GM12878 (cell line): ENCODE measurements around the gene ABCC11. TPM values are rescaled to one million over a fixed set of nuclear protein-coding genes. Genes with fewer than 3 reads are reported as not detected.

Experiments used
- ATAC-seq: fragments of 200-7000 bp; cut with Tn5 transposase; 3 replicates; pipeline ENCODE4 v1.9.1; 2020; ENCODE audit warnings: mild to moderate bottlenecking, moderate library complexity
- BruUV-seq: library from RNA; stranded (reverse); fragments of 400-500 nt; replicated peaks from 2 replicates; lab custom pipeline; 2021; lab: Mats Ljungman, UMichigan
- CTCF ChIA-PET: fragments of 300-600 bp; sonication (Branson Sonifier 250); formaldehyde crosslinking; extraction: SDS; loops from one replicate; lab custom pipeline; 2021; ENCODE audit warnings: inconsistent platforms; lab: Yijun Ruan, JAX
- POLR2A ChIA-PET: fragments of 350-600 bp; formaldehyde crosslinking; extraction: SDS; loops from one replicate; lab custom pipeline; 2021; ENCODE audit warnings: inconsistent platforms; lab: Charles Lee
- RAD21 ChIA-PET: fragments of 300-600 bp; sonication (Branson Sonifier 250); formaldehyde crosslinking; loops from one replicate; lab custom pipeline; 2023; ENCODE audit warnings: antibody characterized with exemption; ENCODE audit not compliant: unreplicated experiment; lab: Charles Lee
- SMC1A ChIA-PET: fragments of 300-600 bp; sonication (Branson Sonifier 250); formaldehyde crosslinking; loops from one replicate; lab custom pipeline; 2023; ENCODE audit not compliant: unreplicated experiment, uncharacterized antibody; lab: Charles Lee
- DNase-seq: peaks from one replicate; pipeline ENCODE4 v3.0.0-alpha.2; 2011; ENCODE audit warnings: low read depth, low spot score
- FAIRE-seq: peaks from 3 replicates; lab custom pipeline; 2011; peaks lifted over from hg19 to GRCh38; lab: Jason Lieb, UNC
- H2AFZ ChIP-seq: 2 replicates; pipeline ENCODE4 v1.6.0; 2011; ENCODE audit warnings: low read depth, low read length, control low read depth; ENCODE audit not compliant: control insufficient read depth
- H3K27ac ChIP-seq: 2 replicates; pipeline ENCODE4 v1.5.1; 2011; ENCODE audit warnings: control low read depth; ENCODE audit not compliant: control insufficient read depth, insufficient read depth
- H3K27me3 ChIP-seq, 2 experiments: replicated peaks in 1 of 2; 2 replicates each; pipeline versions ENCODE4 v1.6.0 to v1.6.1; 2011; ENCODE audit warnings: low read length in 1 of 2; ENCODE audit not compliant: control insufficient read depth in 2 of 2, insufficient read depth in 2 of 2
- H3K36me3 ChIP-seq, 2 experiments: 2 replicates each; pipeline ENCODE4 v1.5.1; 2011; ENCODE audit warnings: low read length in 1 of 2; ENCODE audit not compliant: control insufficient read depth in 2 of 2, insufficient read depth in 2 of 2
- H3K4me1 ChIP-seq: 2 replicates; pipeline ENCODE4 v1.6.1; 2011; ENCODE audit warnings: mild to moderate bottlenecking, low read length, moderate library complexity, mixed read lengths; ENCODE audit not compliant: control insufficient read depth, insufficient read depth
- H3K4me2 ChIP-seq: 2 replicates; pipeline ENCODE4 v1.6.0; 2011; ENCODE audit warnings: control low read depth; ENCODE audit not compliant: control insufficient read depth, insufficient read depth
- H3K4me3 ChIP-seq: fragments of 200-600 bp; sonication (generic); 2 replicates; pipeline ENCODE4 v1.5.1; 2016
- H3K79me2 ChIP-seq: 2 replicates; pipeline ENCODE4 v1.6.0; 2011; ENCODE audit warnings: low read length; ENCODE audit not compliant: control insufficient read depth, insufficient read depth
- H3K9ac ChIP-seq: 2 replicates; pipeline ENCODE4 v1.8.0; 2011; ENCODE audit warnings: low read length, control low read depth, mixed read lengths; ENCODE audit not compliant: control insufficient read depth, insufficient read depth
- H3K9me3 ChIP-seq: replicated peaks from 3 replicates; pipeline ENCODE4 v1.5.1; 2011; ENCODE audit warnings: mild to moderate bottlenecking, low read length; ENCODE audit not compliant: control insufficient read depth, insufficient read depth
- H4K20me1 ChIP-seq: 2 replicates; pipeline ENCODE4 v1.6.0; 2011; ENCODE audit not compliant: control insufficient read depth, insufficient read depth
- ATF2 ChIP-seq: IDR thresholded peaks from 2 replicates; pipeline ENCODE4 v1.6.1; 2012; ENCODE audit warnings: low read length, inconsistent platforms
- CEBPB ChIP-seq, 2 experiments: fragments of 150-350 bp in 1 of 2; IDR thresholded peaks; 2 replicates each; pipeline ENCODE4 v1.6.1; 2012 to 2014; ENCODE audit warnings: low read depth in 2 of 2, low read length in 2 of 2, borderline replicate concordance in 1 of 2, inconsistent platforms in 1 of 2
- FOXM1 ChIP-seq: IDR thresholded peaks from 2 replicates; pipeline ENCODE4 v1.6.1; 2012; ENCODE audit warnings: low read depth, mild to moderate bottlenecking, inconsistent platforms, low read length, moderate library complexity
- IKZF2 ChIP-seq, 2 experiments: fragments of 450-650 bp; IDR thresholded peaks; 2 replicates each; pipeline ENCODE4 v1.6.1; 2017; ENCODE audit warnings: mild to moderate bottlenecking in 2 of 2, moderate library complexity in 2 of 2
- MAX ChIP-seq: IDR thresholded peaks from 2 replicates; pipeline ENCODE4 v1.6.1; 2012; ENCODE audit warnings: low read depth, low read length, improper control_type of control experiment
- MYB ChIP-seq: fragments of 150-350 bp; IDR thresholded peaks from 2 replicates; pipeline ENCODE4 v1.6.1; 2014; ENCODE audit warnings: mild to moderate bottlenecking, low read depth, low read length, borderline replicate concordance
- NR2C2 ChIP-seq: IDR thresholded peaks from 2 replicates; pipeline ENCODE4 v1.6.1; 2011; ENCODE audit warnings: borderline replicate concordance, low read depth; ENCODE audit not compliant: control insufficient read depth, insufficient read length
- NRF1 ChIP-seq: conservative IDR thresholded peaks from 2 replicates; pipeline ENCODE4 v1.6.1; 2011; ENCODE audit warnings: mild to moderate bottlenecking, low read depth, low read length, improper control_type of control experiment
- PBX3 ChIP-seq: IDR thresholded peaks from 2 replicates; pipeline ENCODE4 v1.6.1; 2011; ENCODE audit warnings: mild to moderate bottlenecking, low read depth, low read length, moderate library complexity; ENCODE audit not compliant: insufficient replicate concordance
- POLR2A ChIP-seq: IDR thresholded peaks from 2 replicates; pipeline ENCODE4 v1.6.1; 2011; ENCODE audit warnings: low read depth, mild to moderate bottlenecking, low read length
- PRDM15 ChIP-seq: fragments of 450-650 bp; formaldehyde crosslinking; IDR thresholded peaks from 2 replicates; pipeline ENCODE4 v1.4.0; 2020; ENCODE audit warnings: mild to moderate bottlenecking, moderate library complexity
- RBBP5 ChIP-seq: fragments of 200-600 bp; sonication (generic); conservative IDR thresholded peaks from 2 replicates; pipeline ENCODE4 v1.6.1; 2016
- SMAD1 ChIP-seq: fragments of 450-650 bp; IDR thresholded peaks from 2 replicates; pipeline ENCODE4 v1.6.1; 2018; ENCODE audit warnings: mild to moderate bottlenecking, low read depth; ENCODE audit not compliant: partially characterized antibody
- SMARCA5 ChIP-seq: fragments of 450-650 bp; IDR thresholded peaks from 2 replicates; pipeline ENCODE4 v1.6.1; 2017; ENCODE audit warnings: mild to moderate bottlenecking
- TBL1XR1 ChIP-seq: IDR thresholded peaks from 2 replicates; pipeline ENCODE4 v1.6.1; 2012; ENCODE audit warnings: low read depth, low read length, improper control_type of control experiment
- TCF12 ChIP-seq: IDR thresholded peaks from 2 replicates; pipeline ENCODE4 v1.6.1; 2011; ENCODE audit warnings: low read depth, mild to moderate bottlenecking, low read length
- ZNF24 ChIP-seq: fragments of 450-650 bp; IDR thresholded peaks from 2 replicates; pipeline ENCODE4 v1.6.1; 2017; ENCODE audit warnings: antibody characterized with exemption, mild to moderate bottlenecking
- WGBS: methylation state at CpG from one replicate; pipeline ENCODE4 v1.1.6; 2016; ENCODE audit warnings: low lambda C conversion rate; ENCODE audit not compliant: insufficient replicate concordance, insufficient coverage; ENCODE audit errors: missing lambda C conversion rate; 5-methylcytosine and 5-hydroxymethylcytosine counted together
- in situ Hi-C: fragments of 300-500 bp; cut with MboI; formaldehyde crosslinking; loops from 9 replicates; pipeline ENCODE4 v1.14.3; 2018; ENCODE audit warnings: mixed read lengths
- intact Hi-C: fragments of 100-400 bp; cut with micrococcal nuclease; formaldehyde crosslinking; loops from one replicate; pipeline ENCODE4 v1.14.2; 2022; ENCODE audit not compliant: unreplicated experiment
- polyA plus RNA-seq, 11 experiments: library from polyadenylated mRNA; depleted of rRNA in 4 of 11; unstranded in 6 of 11; stranded (reverse) in 5 of 11; fragments of >200 nt; fragmentation: Nextera tagmentation in 4 of 11; fragmentation: Illumina TruSeq in 1 of 11; extraction: Ambion mirVana in 4 of 11; extraction: Trizol in 1 of 11; gene quantifications; 1 replicate in 1 of 11; 2 replicates in 10 of 11; pipeline versions ENCODE4 v1.2.1 to v1.2.3, GENCODE V29; 2011 to 2016; ENCODE audit warnings: inconsistent platforms in 2 of 11, missing spikeins in 2 of 11, low read depth in 1 of 11
- total RNA-seq, 4 experiments: library from RNA; depleted of rRNA in 3 of 4; stranded (reverse); fragments of >200 nt in 3 of 4; fragmentation: Illumina TruSeq in 1 of 4; extraction: Trizol in 1 of 4; gene quantifications; 2 replicates each; pipeline versions ENCODE4 v1.2.1 to v1.2.3, GENCODE V29; 2013 to 2021

ABCC11 gene
- total and polyA plus RNA-seq, 10 of the 15 experiments (the other 5 are each of a cell fraction or from before 2014, with no cell fraction given) = 0.04 to 0.20 (median 0.10) TPM; not detected in 6

- H3K9me3 ChIP-seq = no peaks in the 10 kb centered on the region
- 62% methylated on average over 5 of the region's 5 CpGs for WGBS
- no peak for DNase-seq
- no peak overlapping the region for H2AFZ ChIP-seq
- H3K4me2 ChIP-seq = no peak overlapping the region
- H3K27me3 ChIP-seq = no peaks in the 10 kb centered on the region
- no peaks in the 10 kb centered on the region for H4K20me1 ChIP-seq
- H3K27ac ChIP-seq = no peak overlapping the region
- no peaks in the 10 kb centered on the region for H3K79me2 ChIP-seq
- ChIA-PET RAD21 (no interaction called here), CTCF (no interaction called here), POLR2A (no interaction called here), SMC1A (no interaction called here)
- H3K4me3 ChIP-seq = no peak overlapping the region
- no peak overlapping the region for H3K9ac ChIP-seq
- no TSS peak for BruUV-seq
- no peaks in the 10 kb centered on the region for H3K36me3 ChIP-seq
- no peak for ATAC-seq
- in situ Hi-C loops = no loop called here
- no peaks in the 10 kb centered on the region for H3K4me1 ChIP-seq
- no peak for TF ChIP-seq SMARCA5
- TF ChIP-seq NR2C2 = no peak
- TF ChIP-seq TCF12 = no peak
- TF ChIP-seq NRF1 = no peak
- TF ChIP-seq RBBP5 = no peak
- TF ChIP-seq SMAD1 = no peak
- TF ChIP-seq POLR2A = no peak
- TF ChIP-seq ZNF24 = no peak
- no peak for TF ChIP-seq MYB
- TF ChIP-seq MAX = no peak
- no peak for TF ChIP-seq PBX3
- TF ChIP-seq TBL1XR1 = no peak
- no peak for TF ChIP-seq ATF2
- TF ChIP-seq FOXM1 = no peak
- no peak for TF ChIP-seq CEBPB (IDR thresholded peaks at IDR 0.05; ENCODE audit: borderline replicate concordance in 1 of 2, low read depth in 2 of 2, low read length in 2 of 2)
- TF ChIP-seq IKZF2 (IDR thresholded peaks at IDR 0.05) = no peak
- no peak for TF ChIP-seq PRDM15 (CRISPR knock-in tag)
- intact Hi-C loops = no loop called here
- no peak for FAIRE-seq
Measured at GRCh38 chr16:48225456-48225855, 21.9 kb downstream of the ABCC11 start.
